DLD1 (cell line): ENCODE measurements around the gene MOGAT3.

Source experiments
- in situ Hi-C: cut with HindIII; loops from 2 replicates; pipeline ENCODE4 v1.10.0; 2017; ENCODE audit warnings: low sequenced_read_pairs

The MOGAT3 gene

DNA sequence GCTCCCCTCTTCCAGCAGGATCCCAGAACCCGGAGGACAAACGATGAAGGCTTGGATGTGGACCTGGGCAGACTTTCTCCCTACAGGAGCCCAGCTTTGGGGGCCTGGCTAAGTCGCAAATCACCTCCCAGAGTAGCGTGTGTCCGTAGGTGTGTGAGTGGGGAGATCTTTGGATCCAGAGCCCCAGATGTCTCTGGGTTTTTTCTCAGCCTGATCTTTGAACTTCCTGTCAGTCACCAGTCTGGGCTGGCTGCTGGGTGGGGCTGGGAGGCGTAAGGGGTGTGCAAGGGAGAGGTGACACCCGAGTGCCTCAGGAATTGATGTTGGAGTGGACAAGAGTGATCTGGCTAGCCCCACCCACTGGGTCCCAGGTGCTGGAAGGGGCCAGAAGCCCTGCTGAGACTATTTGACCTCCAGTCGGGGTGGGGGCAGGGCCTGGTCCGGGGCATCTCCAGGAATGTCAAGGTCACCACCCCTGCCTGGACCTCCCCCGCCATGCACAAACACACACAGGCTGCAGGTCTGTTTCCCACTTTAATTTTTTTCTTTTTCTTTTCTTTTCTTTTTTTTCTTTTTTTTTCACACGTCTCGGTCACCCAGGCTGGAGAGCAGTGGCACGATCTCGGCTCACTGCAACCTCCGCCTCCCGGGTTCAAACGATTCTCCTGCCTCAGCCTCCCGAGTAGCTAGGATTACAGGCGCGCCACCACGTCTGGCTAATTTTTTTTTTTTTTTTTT is at the start of gene MOGAT3:
Gene MOGAT3, minus strand, starts transcription at position 175 of the 738 bp plus-strand sequence. CDS start 182 bp downstream, outside the sequence.
- in situ Hi-C loops, result no loop called here

DNA sequence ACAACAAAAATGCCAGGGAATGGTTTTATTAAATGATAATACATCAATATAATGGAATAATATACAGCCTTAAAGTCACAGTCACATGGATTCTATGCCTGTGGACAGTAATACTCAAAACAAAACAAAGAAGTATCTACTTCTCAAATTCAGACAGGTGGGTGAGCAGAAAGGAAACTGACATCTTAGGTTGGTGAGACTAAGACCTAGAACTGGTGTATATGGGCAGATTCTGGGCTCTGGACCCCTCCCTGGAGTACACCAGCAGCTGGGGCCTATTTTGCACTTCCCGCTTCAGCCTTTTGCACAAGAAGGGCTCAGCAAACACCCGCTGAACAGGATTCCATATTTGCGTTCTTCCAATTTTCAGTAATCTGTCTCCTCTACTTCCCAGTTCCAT is 49.5 kb upstream of the MOGAT3 start:
- in situ Hi-C loops, result no loop called here

DNA sequence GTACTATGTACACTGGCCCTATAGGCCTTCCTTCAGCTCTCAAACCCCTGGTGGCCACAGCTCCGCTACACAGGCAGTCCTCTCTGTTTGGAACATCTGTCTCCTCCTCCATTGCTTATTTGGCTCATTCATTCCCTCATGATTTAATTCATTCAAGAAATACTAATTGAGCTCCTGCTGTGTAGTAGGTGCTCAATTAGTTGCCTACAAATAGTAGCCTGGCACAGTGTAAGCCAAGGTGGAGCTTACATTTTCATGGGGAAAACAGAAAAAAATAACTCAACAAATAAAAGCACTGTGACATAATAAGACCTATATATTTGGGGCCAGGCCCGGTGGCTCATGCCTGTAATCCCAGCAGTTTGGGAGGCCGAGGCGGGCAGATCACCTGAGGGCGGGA is 47.4 kb upstream of the MOGAT3 start:
- in situ Hi-C loops, result no loop called here

DNA sequence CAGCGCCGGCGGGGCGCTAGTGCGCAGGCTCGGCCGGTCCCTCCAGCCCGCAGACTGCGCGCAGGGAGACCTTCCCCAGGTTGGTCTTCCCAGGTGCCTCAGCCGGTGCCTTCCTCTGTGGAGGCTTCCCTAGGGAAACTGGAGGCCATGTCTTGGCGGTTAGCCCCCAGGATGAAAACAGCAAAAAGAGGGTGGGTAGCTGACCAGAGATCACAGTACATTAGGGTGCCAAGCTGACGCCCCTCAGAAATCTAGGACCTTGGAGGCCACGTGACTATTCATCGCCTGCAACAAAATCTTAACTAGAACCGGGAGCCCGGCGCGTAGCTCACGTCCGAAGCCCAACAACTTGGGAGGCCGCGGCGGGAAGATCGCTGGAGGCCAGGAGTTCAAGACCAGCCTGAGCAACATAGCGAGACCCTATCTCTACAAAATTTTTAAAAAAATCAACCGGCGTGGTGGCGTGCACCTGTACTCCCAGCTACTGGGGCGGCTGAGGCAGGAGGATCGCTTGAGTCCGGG is 44.4 kb upstream of the MOGAT3 start:
- in situ Hi-C loops, result no loop called here

GRCh38 chr7:101244375-101245146 is 43.7 kb upstream of the MOGAT3 start, which contains the start of gene FIS1:
Gene FIS1 (minus strand): TSS chr7:101245081. CDS start chr7:101245004, 77 bp downstream.
- in situ Hi-C loops, result no loop called here

DNA sequence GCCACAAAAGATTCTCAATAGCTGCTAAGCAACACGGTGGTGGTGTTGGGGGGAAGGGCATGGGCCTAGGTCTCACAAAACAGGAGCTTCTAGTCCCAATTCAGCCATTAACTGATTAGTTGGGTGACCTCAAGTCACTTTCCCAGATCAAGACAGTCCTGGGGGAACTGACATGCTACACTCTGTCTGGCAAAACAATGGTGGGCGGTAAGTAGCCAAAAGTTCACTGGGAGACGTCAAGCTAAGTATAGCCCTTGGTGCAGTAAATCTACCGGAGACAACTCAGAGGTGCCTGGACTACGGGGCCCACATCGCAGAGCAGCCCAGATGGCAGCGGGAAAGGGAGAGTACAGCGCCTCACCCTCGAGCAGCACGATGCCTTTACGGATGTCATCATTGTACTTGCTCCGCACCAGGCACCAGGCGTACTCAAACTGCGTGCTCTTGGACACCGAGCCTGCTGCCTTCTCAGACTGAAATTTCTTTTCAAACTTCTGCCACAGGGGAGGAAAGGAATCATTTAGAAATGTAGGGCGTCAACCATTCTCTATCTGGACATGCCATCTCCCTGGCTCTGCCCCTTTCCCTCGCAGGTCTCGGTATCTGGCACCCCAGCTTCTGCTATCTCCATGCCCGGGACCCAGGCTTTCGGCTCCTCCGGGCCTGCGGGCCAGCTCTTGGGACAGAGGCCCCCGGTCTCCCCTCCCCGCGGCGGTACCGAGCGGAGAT is 43.0 kb upstream of the MOGAT3 start:
- in situ Hi-C loops, result no loop called here

DNA sequence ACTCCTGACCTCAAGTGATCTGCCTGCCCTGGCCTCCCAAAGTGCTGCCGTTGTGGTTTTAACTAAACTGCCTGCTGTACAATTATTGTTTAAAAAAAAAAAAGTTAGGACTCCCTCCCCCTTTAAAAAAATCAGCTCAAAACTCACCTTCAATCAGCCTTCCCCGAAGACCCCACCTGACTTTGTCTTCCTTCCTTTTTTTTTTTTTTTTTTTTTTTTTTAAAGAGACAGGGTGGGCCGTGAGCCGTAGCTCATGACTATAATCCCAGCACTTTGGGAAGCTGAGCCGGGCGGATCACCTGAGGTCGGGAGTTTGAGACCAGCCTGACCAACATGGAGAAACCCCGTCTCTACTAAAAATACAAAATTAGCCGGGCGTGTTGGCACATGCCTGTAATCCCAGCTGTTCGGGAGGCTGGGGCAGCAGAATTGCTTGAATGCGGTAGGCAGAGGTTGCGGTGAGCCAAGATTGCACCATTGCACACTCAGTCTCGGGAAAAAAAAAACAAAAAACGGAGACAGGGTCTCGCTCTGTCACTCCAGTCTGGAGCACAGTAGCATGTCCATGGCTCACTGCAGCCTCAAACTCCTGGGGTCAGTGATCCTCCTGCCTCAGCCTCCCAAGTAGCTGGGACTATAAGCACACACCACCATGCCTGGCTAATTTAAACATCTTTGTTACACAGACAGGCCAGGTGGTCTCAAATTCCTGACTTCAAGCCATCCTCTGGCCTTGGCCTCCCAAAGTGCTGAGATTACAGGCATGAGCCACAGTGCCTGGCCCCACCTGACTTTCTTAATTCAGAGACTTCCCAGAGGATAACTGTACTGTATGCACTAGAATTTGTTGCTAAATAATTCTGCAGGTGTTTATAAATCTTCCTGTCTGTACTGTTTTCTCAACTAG is 40.9 kb upstream of the MOGAT3 start:
- in situ Hi-C loops, result no loop called here

GRCh38 chr7:101241015-101241363 is 40.2 kb upstream of the MOGAT3 start:
- in situ Hi-C loops, result no loop called here

GRCh38 chr7:101240226-101241014 is 39.6 kb upstream of the MOGAT3 start:
- in situ Hi-C loops, result no loop called here

DNA sequence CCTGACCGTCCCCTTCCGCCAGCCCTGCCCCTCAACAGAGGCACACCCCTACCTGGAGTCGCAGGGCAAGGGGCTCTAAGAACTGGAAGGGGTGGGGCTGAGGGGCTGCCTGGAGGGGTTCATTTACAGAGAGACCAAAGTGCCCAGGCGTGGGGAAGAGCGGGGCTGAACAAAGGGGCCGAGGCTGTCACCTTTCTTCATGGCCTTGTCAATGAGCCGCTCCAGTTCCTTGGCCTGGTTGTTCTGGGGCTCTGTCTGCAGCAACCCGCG is 39.0 kb upstream of the MOGAT3 start:
- in situ Hi-C loops, result no loop called here

DNA sequence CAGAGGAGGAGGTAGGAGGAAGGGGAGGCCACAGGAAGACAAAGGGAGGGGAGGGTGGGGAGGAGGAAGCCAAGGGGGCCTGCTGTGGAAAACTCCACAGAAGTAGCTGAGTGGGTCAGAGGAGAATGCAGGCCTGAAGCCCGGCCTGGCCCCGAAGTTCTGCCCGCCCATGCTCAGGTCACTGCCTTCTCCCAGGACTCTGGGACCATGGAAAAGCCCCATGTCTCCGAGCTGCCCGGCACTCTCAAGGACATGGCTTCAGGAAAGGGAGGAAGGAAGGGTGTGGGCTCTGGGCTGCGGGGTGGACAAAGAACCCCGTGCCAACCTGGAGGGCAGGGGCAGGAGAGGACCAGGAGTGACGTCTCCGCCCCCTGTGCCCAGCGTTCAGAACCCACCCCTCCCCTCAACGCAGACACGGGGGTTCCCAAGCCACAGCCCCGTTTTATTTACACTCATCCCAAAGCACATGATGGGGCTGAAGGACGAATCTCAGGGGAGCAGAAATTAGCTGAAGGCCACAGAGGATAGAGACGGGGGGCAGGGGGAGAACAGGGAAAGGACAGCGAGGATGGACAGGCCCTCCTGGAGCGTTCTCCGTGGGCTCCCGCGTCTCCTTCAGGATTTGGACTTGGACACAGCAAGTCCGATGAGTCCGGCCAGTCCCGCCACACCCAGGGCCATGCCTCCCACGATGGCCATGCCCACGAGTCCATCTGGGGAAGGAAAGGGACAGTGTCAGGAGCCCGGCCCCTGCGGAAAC is 38.5 kb upstream of the MOGAT3 start:
- in situ Hi-C loops, result no loop called here

DNA sequence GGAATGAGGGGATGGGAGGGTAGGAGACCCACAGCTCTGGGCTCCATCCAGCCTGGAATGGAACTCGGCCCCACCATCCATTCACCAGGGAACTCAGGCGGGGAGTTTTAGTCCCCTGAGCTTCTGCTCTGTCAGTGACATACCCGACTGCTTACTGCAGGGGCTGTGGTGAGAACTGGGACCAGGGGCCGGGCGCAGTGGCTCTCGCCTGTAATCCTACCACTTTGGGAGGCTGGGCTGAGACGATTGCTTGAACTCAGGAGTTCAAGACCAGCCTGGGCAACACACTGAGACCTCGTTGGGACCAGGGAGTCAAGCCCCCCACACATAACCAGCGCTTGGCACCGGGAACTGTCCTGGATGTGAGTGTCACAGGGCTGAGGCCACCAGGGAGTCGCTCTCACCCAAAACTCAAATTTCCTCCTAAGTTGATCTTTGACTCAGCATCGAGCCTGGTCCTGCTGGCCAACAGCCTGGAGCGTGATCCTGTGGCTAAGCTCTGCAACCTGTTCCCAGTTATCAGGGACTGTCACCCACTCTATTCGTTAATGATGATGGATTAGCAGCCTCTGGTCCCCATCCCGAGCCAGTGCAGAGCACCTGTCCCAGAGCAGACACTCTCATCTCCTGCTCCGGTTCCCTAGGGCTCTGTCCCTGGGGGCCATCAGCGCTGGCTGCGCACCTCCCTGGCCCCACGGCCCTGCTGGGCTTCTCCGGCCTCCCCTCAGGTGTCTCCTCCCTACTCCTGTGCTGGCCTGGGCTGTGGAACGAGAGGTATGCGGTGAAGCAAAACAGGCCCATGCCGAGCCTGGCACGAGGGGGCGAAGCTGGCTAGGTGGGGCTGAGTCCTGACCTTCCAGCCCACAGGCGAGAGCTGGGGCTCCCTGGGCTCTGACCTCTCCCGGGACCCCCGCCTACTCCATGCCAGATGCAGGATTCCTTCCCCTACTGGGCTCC is 37.7 kb upstream of the MOGAT3 start:
- in situ Hi-C loops, result no loop called here

GRCh38 chr7:101237206-101238067 is 36.6 kb upstream of the MOGAT3 start, which contains the start of gene CLDN15:
Gene CLDN15 (minus strand): TSS chr7:101237802. CDS start chr7:101237581, 221 bp downstream.
- in situ Hi-C loops, result no loop called here

GRCh38 chr7:101236292-101236835 is 35.5 kb upstream of the MOGAT3 start:
- in situ Hi-C loops, result no loop called here

- in situ Hi-C loops, result no loop called here
Observed at GRCh38 chr7:101235522-101235921, 34.7 kb upstream of the MOGAT3 start.

GRCh38 chr7:101235050-101235449 is 34.2 kb upstream of the MOGAT3 start:
- in situ Hi-C loops, result no loop called here

DNA sequence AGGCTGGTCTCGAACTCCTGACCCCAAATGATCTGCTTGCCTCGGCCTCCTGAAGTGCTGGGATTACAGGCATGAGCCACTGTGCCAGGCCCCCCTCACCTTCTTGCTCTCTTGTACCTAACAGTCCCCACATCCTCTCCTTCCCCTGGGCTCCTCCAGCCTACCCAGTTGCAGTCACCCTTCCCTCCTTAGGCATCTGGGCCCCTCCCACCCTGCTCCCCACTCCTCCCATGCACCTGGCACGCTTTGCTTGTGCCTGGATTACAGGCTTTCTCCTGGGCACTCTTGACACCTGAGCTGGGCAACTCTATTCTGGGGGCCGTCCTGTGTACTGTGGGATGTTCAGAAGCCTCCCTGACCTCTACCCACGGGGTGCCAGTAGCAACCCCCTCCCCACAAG is 33.8 kb upstream of the MOGAT3 start:
- in situ Hi-C loops, result no loop called here
